ENCODE results near the gene ANKRD13C. TPM values are rescaled to one million over a fixed set of nuclear protein-coding genes. Genes with fewer than 3 reads are reported as not detected.

The ANKRD13C gene
- polyA plus RNA-seq, 1 donor (not counting 4 experiments of a cell fraction or from before 2014, with no cell fraction given) = 13.4 TPM

DNA sequence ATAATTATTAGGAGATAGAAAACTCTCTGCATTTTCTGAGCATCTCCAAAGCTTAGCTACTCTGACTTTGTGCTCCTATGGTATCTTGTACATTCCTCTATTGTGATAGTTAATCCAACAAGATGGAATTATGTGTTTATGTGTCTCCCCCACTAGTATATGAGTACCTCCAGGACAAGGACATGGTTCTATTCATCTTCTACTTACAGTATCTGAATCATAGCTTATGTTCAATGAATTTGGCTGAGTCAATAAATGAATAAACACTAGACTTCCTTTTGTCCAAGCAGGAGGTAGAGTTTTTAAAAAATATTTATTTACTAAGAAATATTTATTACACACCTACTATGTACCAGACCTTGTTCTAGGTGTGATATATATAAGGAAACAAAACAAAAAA lies 38.1 kb upstream of the ANKRD13C start:
- no peak overlapping the region for H3K4me2 ChIP-seq (ENCODE audit: control insufficient read depth, extremely low read depth, insufficient read depth, low read depth, low read length)
- H3K27ac ChIP-seq (ENCODE audit: control insufficient read depth, insufficient read depth, low read length) = no peak overlapping the region
- dilution Hi-C loops (cut with MboI; ENCODE audit: extremely low pct_ligation_motif_present, low sequenced_read_pairs) = no loop called here
- H3K79me2 ChIP-seq (ENCODE audit: control insufficient read depth, insufficient read depth, low read length) = no peaks in the 10 kb centered on the region
- no peaks in the 10 kb centered on the region for H3K9me3 ChIP-seq (ENCODE audit: control insufficient read depth, low read depth, low read length)
- DNase-seq (ENCODE audit: low read depth, low spot score) (no peak), FAIRE-seq (no peak)
- H4K20me1 ChIP-seq (ENCODE audit: control insufficient read depth, extremely low read depth, insufficient read depth, low read length) = no peaks in the 10 kb centered on the region
- no peaks in the 10 kb centered on the region for H3K36me3 ChIP-seq (ENCODE audit: control insufficient read depth in 2 of 2, extremely low read depth in 1 of 2, insufficient read depth in 2 of 2, low read length in 2 of 2)
- H3K4me3 ChIP-seq (ENCODE audit: control insufficient read depth in 2 of 3, extremely low read depth in 1 of 3, insufficient read depth in 2 of 3, low read depth in 1 of 3, low read length in 3 of 3) = no peak overlapping the region
- TF ChIP-seq EZH2 (IDR thresholded peaks at IDR 0.05; ENCODE audit: low read length) (no peak), CTCF (optimal IDR thresholded peaks at IDR 0.05 in 1 of 3, IDR thresholded peaks at IDR 0.05 in 1 of 3, conservative IDR thresholded peaks at IDR 0.05 in 1 of 3; ENCODE audit: extremely low read depth in 1 of 3, insufficient read depth in 2 of 3, low read length in 3 of 3) (no peak)
- no peaks in the 10 kb centered on the region for H3K27me3 ChIP-seq (ENCODE audit: control insufficient read depth, extremely low read depth, insufficient read depth, low read length)
- no peak overlapping the region for H3K9ac ChIP-seq (ENCODE audit: control insufficient read depth, extremely low read depth, insufficient read depth, low read length)
- H2AFZ ChIP-seq (ENCODE audit: control insufficient read depth, low read length) = no peak overlapping the region
- no peaks in the 10 kb centered on the region for H3K4me1 ChIP-seq (ENCODE audit: control insufficient read depth, extremely low read depth, insufficient read depth, low read length)
- H3K9me1 ChIP-seq (ENCODE audit: control insufficient read depth, extremely low read depth, insufficient read depth, low read length) = no peaks in the 10 kb centered on the region

DNA sequence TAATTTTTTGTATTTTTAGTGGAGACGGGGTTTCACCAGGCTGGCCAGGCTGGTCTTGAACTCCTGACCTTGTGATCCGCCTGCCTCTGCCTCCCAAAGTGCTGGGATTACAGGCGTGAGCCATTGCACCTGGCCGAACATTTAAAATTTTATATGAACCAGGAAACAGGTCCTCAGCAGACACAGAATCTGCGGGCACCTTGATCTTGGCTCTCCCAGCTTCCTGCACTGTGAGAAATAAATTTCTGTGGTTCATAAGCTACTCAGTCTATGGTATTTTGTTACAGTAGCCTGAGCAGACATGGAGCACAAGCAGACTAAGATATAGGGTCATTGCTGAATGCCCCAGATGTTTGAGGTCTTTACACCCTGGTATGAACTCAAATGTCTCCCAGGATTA lies 33.0 kb upstream of the ANKRD13C start:
- dilution Hi-C loops (cut with MboI; ENCODE audit: extremely low pct_ligation_motif_present, low sequenced_read_pairs) = no loop called here
- H3K9me3 ChIP-seq (ENCODE audit: control insufficient read depth, low read depth, low read length) = no peaks in the 10 kb centered on the region

More for the DNA sequence above, 33.0 kb upstream of the ANKRD13C start:
- Histone ChIP-seq H4K20me1 (ENCODE audit: control insufficient read depth, extremely low read depth, insufficient read depth, low read length) (no peaks in the 10 kb centered on the region), H3K27ac (ENCODE audit: control insufficient read depth, insufficient read depth, low read length) (no peak overlapping the region), H3K4me1 (ENCODE audit: control insufficient read depth, extremely low read depth, insufficient read depth, low read length) (no peaks in the 10 kb centered on the region), H2AFZ (ENCODE audit: control insufficient read depth, low read length) (no peak overlapping the region), H3K27me3 (ENCODE audit: control insufficient read depth, extremely low read depth, insufficient read depth, low read length) (no peaks in the 10 kb centered on the region), H3K9ac (ENCODE audit: control insufficient read depth, extremely low read depth, insufficient read depth, low read length) (no peak overlapping the region), H3K4me2 (ENCODE audit: control insufficient read depth, extremely low read depth, insufficient read depth, low read depth, low read length) (no peak overlapping the region), H3K79me2 (ENCODE audit: control insufficient read depth, insufficient read depth, low read length) (no peaks in the 10 kb centered on the region), H3K4me3 (ENCODE audit: control insufficient read depth in 2 of 3, extremely low read depth in 1 of 3, insufficient read depth in 2 of 3, low read depth in 1 of 3, low read length in 3 of 3) (no peak overlapping the region), H3K9me1 (ENCODE audit: control insufficient read depth, extremely low read depth, insufficient read depth, low read length) (no peaks in the 10 kb centered on the region), H3K36me3 (ENCODE audit: control insufficient read depth in 2 of 2, extremely low read depth in 1 of 2, insufficient read depth in 2 of 2, low read length in 2 of 2) (no peaks in the 10 kb centered on the region)
- no peak for FAIRE-seq
- TF ChIP-seq EZH2 (IDR thresholded peaks at IDR 0.05; ENCODE audit: low read length) = no peak
- no peak for TF ChIP-seq CTCF (optimal IDR thresholded peaks at IDR 0.05 in 1 of 3, IDR thresholded peaks at IDR 0.05 in 1 of 3, conservative IDR thresholded peaks at IDR 0.05 in 1 of 3; ENCODE audit: extremely low read depth in 1 of 3, insufficient read depth in 2 of 3, low read length in 3 of 3)
- DNase-seq (ENCODE audit: low read depth, low spot score) = no peak

Data from keratinocyte (primary cell).